ENCODE results near the gene GIMAP8. TPM values are rescaled to one million over a fixed set of nuclear protein-coding genes. Genes with fewer than 3 reads are reported as not detected.

GIMAP8 gene
- total RNA-seq, 6 experiments from 2014 or later: not detected

DNA sequence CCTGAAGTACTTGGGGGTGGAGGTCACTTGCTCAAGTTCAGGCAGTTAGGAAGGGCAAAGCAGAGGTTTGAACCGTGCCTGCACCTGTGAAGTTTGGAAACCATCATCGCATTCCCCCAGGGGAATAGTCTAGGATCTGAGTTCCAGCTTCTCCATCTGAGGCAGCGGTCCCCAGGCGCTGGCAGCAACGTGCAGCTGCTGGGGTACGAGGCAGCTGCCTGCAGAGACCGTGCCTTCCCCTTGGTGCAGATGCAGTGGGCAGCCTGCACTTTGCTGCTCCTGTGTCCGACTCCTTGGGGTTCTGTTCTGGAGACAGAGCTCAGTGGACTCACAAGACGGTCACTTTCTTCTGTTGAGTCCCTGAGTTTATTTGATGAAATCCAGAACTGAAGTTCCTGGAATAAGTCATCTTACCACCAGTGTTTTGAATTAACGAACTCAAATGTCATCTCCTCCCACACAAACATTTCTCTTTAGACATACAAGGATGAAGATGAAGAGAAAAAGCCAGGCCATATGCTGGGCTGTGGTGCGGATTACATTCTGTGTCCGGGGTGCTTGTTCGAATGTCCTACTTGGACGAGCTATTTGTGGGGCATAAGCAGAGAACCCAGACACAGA lies 19.9 kb upstream of the GIMAP8 start:
- Mint-ChIP-seq H3K27me3 (ENCODE audit: insufficient read depth) (peaks cover 10% of the 10 kb centered on the region), H3K4me1 (ENCODE audit: low read depth) (peaks cover 11% of the 10 kb centered on the region), H3K9me3 (no peaks in the 10 kb centered on the region), H3K27ac (no peak overlapping the region), H3K36me3 (ENCODE audit: low read depth) (no peaks in the 10 kb centered on the region), H3K4me3 (no peak overlapping the region)
- TF ChIP-seq, protein P1, sequence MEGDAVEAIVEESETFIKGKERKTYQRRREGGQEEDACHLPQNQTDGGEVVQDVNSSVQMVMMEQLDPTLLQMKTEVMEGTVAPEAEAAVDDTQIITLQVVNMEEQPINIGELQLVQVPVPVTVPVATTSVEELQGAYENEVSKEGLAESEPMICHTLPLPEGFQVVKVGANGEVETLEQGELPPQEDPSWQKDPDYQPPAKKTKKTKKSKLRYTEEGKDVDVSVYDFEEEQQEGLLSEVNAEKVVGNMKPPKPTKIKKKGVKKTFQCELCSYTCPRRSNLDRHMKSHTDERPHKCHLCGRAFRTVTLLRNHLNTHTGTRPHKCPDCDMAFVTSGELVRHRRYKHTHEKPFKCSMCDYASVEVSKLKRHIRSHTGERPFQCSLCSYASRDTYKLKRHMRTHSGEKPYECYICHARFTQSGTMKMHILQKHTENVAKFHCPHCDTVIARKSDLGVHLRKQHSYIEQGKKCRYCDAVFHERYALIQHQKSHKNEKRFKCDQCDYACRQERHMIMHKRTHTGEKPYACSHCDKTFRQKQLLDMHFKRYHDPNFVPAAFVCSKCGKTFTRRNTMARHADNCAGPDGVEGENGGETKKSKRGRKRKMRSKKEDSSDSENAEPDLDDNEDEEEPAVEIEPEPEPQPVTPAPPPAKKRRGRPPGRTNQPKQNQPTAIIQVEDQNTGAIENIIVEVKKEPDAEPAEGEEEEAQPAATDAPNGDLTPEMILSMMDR (IDR thresholded peaks at IDR 0.05): no peak
- no peak for DNase-seq

DNA sequence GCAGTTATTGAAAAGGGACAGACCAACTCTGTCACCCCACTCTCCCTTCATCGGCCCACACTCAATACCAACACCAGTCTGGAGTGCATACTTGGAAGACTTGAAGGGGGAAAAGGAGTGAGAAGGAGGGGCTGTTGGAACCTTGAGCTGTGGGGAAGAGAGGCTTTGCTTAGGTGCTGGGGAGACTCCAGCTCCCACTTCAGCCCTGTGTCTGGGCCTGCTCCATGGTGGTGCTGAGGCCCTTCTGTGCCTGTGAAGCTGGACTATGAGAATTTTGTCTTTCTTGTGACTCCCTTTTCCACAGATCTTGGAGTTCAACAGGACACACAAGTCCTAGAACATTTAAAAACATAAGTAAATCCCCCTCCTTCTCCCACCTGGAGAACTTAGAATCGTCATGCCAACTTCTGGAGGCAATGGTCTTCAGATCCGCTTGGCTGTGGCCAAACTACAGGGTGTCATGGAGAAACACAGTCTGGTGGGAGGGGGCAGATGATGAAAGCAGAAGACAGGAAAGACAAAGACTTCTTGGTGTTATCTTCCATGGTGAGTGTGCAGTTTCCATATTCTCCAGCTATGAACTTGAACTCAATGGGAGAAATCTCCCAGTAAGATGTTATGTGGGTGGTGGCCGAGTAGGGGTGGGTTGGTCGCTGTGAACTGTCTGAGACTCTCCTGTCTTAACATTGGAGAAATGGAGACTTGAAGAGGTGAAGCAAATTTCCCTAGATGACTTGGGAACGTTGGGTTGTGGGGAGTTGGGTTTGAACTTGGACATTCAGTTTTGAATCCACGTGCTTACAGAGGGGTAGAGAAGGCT lies 18.4 kb upstream of the GIMAP8 start:
- peaks cover 11% of the 10 kb centered on the region for H3K4me1 Mint-ChIP-seq (ENCODE audit: low read depth)
- no peaks in the 10 kb centered on the region for H3K9me3 Mint-ChIP-seq
- H3K27ac Mint-ChIP-seq: no peak overlapping the region
- no peaks in the 10 kb centered on the region for H3K36me3 Mint-ChIP-seq (ENCODE audit: low read depth)
- DNase-seq: no peak
- H3K27me3 Mint-ChIP-seq (ENCODE audit: insufficient read depth): peaks cover 10% of the 10 kb centered on the region
- TF ChIP-seq, protein P1 (IDR thresholded peaks at IDR 0.05): no peak
- no peak overlapping the region for H3K4me3 Mint-ChIP-seq

DNA sequence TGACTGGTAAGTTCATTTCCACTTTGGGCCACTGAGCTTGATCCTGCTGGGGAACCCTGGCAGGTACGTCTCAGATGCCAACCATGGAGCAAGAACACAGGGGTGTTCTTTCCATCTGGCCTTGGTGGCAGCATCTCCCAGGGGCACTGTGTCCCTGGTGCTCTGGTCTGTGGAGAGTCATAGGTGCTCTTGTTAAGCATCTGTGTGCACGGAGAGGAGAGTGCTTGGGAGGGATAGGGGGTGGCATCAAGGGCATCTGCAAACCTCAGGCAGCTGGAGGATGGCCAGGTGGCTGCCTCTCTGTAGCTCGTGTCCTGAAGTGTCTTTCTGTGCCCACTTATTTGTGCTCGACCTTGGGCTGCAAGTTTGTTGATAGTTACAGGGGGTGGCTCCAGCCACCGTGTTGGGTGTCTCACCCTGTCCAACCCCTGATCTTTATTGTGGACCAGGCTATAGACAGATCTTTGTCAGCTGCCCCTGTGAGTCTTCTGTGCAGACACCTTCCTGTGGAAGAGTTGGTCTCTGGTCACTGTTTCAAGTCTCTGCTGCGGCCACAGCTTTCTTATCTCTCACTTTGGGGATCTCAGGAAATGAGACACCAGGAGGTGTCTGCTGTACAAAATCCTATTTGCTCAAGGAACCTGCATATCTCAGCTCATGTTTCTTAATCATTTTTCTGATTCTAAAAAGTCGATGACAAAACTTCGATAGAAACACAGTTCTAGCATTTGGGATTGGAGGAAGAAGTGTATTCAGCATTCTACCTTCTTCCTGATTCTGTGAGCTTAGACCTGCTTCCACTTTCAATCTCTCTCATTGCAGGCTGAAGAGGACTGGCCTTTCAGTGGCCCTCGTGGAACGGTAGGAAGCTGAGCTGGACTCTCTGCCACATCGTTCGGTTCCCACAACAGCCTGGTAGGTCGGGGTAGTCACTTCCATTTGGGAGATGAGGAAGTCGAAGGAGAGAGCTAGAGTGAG lies 17.2 kb upstream of the GIMAP8 start:
- H3K4me3 Mint-ChIP-seq: no peak overlapping the region
- no peaks in the 10 kb centered on the region for H3K36me3 Mint-ChIP-seq (ENCODE audit: low read depth)
- no peak overlapping the region for H3K27ac Mint-ChIP-seq
- DNase-seq: no peak
- H3K9me3 Mint-ChIP-seq: no peaks in the 10 kb centered on the region
- TF ChIP-seq, protein P1 (IDR thresholded peaks at IDR 0.05): no peak
- H3K27me3 Mint-ChIP-seq (ENCODE audit: insufficient read depth): peaks cover 10% of the 10 kb centered on the region
- peaks cover 11% of the 10 kb centered on the region for H3K4me1 Mint-ChIP-seq (ENCODE audit: low read depth)

DNA sequence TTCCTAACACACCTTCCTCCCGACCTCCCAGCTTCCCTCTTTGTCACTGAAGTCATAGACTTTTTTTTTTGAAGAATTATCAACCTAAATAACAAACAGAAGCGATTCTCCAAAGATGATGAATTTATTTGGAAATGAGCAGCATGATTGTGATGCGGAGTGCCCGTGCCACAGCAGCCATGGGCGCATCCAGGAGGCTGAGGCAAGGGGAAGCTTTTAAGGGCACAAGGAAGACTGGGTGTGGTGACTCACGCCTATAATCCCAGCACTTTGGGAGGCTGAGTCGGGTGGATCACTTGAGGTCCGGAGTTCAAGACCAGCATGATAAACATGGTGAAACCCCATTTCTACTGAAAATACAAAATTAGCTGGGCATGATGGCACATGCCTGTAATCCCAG lies 16.2 kb upstream of the GIMAP8 start:
- Mint-ChIP-seq H3K4me1 (ENCODE audit: low read depth) (peaks cover under 1% of the 10 kb centered on the region; the same call in 1 of the 2 replicates), H3K27me3 (ENCODE audit: insufficient read depth) (peaks cover 10% of the 10 kb centered on the region), H3K27ac (no peak overlapping the region), H3K36me3 (ENCODE audit: low read depth) (no peaks in the 10 kb centered on the region), H3K9me3 (no peaks in the 10 kb centered on the region), H3K4me3 (no peak overlapping the region)
- no peak for DNase-seq
- TF ChIP-seq, protein P1 (IDR thresholded peaks at IDR 0.05): no peak

DNA sequence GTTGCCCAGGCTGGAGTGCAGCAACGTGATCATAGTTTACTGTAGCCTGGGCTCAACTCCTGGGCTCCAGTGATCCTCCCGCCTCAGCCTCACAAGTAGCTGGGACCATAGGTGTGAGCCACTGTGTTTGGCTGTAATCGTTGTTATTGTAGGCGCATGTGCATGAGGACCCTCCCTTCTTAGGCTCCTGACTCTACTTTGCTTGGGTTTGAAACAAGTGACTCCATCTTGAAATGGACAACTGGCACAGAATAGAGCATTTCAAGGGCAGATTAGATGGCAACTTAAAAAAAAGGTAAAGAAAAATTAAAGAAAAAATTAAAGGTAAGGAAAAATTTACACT lies 15.4 kb upstream of the GIMAP8 start:
- TF ChIP-seq, protein P1 (IDR thresholded peaks at IDR 0.05): no peak
- Mint-ChIP-seq H3K4me1 (ENCODE audit: low read depth) (no peaks in the 10 kb centered on the region), H3K4me3 (no peak overlapping the region), H3K9me3 (no peaks in the 10 kb centered on the region), H3K36me3 (ENCODE audit: low read depth) (no peaks in the 10 kb centered on the region), H3K27ac (no peak overlapping the region), H3K27me3 (ENCODE audit: insufficient read depth) (peaks cover 7% of the 10 kb centered on the region)
- no peak for DNase-seq
